IMR-90 (cell line): Measurements from ENCODE around the gene PTPRU. TPM values are rescaled to one million over a fixed set of nuclear protein-coding genes. Genes with fewer than 3 reads are reported as not detected.

Experiments used
- ATAC-seq: fragments of 200-7000 bp; cut with Tn5 transposase; 2 replicates; pipeline ENCODE4 v1.9.1; 2020; ENCODE audit warnings: low read depth, mild to moderate bottlenecking, moderate library complexity
- BruUV-seq: library from RNA; stranded (reverse); fragments of 400-500 nt; replicated peaks from 2 replicates; lab custom pipeline; 2021; lab: Mats Ljungman, UMichigan
- CTCF ChIA-PET: fragments of 300-600 bp; formaldehyde crosslinking; extraction: SDS; loops from one replicate; lab custom pipeline; 2021; ENCODE audit warnings: antibody characterized with exemption; lab: Yijun Ruan, JAX
- POLR2A ChIA-PET: fragments of 300-600 bp; sonication (Branson Sonifier 250); formaldehyde crosslinking; loops from one replicate; lab custom pipeline; 2022; ENCODE audit warnings: antibody characterized with exemption; ENCODE audit not compliant: unreplicated experiment; lab: Charles Lee
- DNase-seq: peaks from one replicate; pipeline ENCODE4 v3.0.0; 2013
- H2AFZ ChIP-seq: replicated peaks from 2 replicates; pipeline ENCODE3; 2013; ENCODE audit warnings: low read length, mild to moderate bottlenecking; ENCODE audit not compliant: poor library complexity
- H2AK5ac ChIP-seq: 2 replicates; pipeline ENCODE4 v1.6.1; 2013; ENCODE audit warnings: low read depth, low read length, inconsistent platforms
- H2AK9ac ChIP-seq: replicated peaks from 2 replicates; pipeline ENCODE3; 2013; ENCODE audit warnings: mild to moderate bottlenecking, low read depth, low read length, moderate library complexity; ENCODE audit not compliant: poor library complexity
- H2BK120ac ChIP-seq: 2 replicates; pipeline ENCODE4 v1.6.1; 2013; ENCODE audit warnings: low read depth, low read length, inconsistent platforms
- H2BK15ac ChIP-seq: 3 replicates; pipeline ENCODE4 v1.6.1; 2013; ENCODE audit warnings: low read depth, low read length, inconsistent platforms
- H2BK20ac ChIP-seq: 2 replicates; pipeline ENCODE4 v1.6.1; 2013; ENCODE audit warnings: low read depth, mild to moderate bottlenecking, inconsistent platforms, low read length, moderate library complexity
- H2BK5ac ChIP-seq: 2 replicates; pipeline ENCODE4 v1.6.1; 2013; ENCODE audit warnings: mild to moderate bottlenecking, low read depth, low read length, inconsistent platforms; ENCODE audit not compliant: poor library complexity, severe bottlenecking
- H3K14ac ChIP-seq: replicated peaks from 2 replicates; pipeline ENCODE4 v1.6.1; 2013; ENCODE audit warnings: low read depth, low read length, inconsistent platforms
- H3K18ac ChIP-seq: 2 replicates; pipeline ENCODE4 v1.6.1; 2013; ENCODE audit warnings: low read depth, low read length, control low read depth
- H3K23ac ChIP-seq: 2 replicates; pipeline ENCODE4 v1.6.1; 2013; ENCODE audit warnings: low read depth, low read length, inconsistent platforms
- H3K27ac ChIP-seq: 2 replicates; pipeline ENCODE4 v1.5.1; 2013; ENCODE audit warnings: mild to moderate bottlenecking, control low read depth, low read length; ENCODE audit not compliant: insufficient read depth
- H3K27me3 ChIP-seq: 2 replicates; pipeline ENCODE4 v1.6.1; 2013; ENCODE audit warnings: low read length; ENCODE audit not compliant: control insufficient read depth, insufficient read depth
- H3K36me3 ChIP-seq: 2 replicates; pipeline ENCODE4 v1.6.1; 2013; ENCODE audit warnings: low read length, mixed read lengths; ENCODE audit not compliant: control insufficient read depth, insufficient read depth
- H3K4ac ChIP-seq: 2 replicates; pipeline ENCODE4 v1.6.1; 2013; ENCODE audit warnings: low read depth, low read length, inconsistent platforms
- H3K4me1 ChIP-seq: 2 replicates; pipeline ENCODE4 v1.6.1; 2013; ENCODE audit warnings: low read length, mixed read lengths; ENCODE audit not compliant: control insufficient read depth, insufficient read depth
- H3K4me2 ChIP-seq: 2 replicates; pipeline ENCODE4 v1.6.1; 2013; ENCODE audit warnings: low read depth, mild to moderate bottlenecking, control low read depth, low read length, moderate library complexity
- H3K4me3 ChIP-seq: 2 replicates; pipeline ENCODE4 v1.5.1; 2013; ENCODE audit warnings: low read depth, mild to moderate bottlenecking, control low read depth, low read length, moderate library complexity; ENCODE audit not compliant: insufficient read depth
- H3K56ac ChIP-seq: 2 replicates; pipeline ENCODE4 v1.6.1; 2013; ENCODE audit warnings: low read length, inconsistent platforms; ENCODE audit not compliant: insufficient read depth; ENCODE audit errors: extremely low read depth
- H3K79me1 ChIP-seq, 2 experiments: 2 replicates each; pipeline ENCODE4 v1.6.1; 2013; ENCODE audit warnings: low read length in 2 of 2, inconsistent platforms in 1 of 2, low read depth in 1 of 2
- H3K9ac ChIP-seq: 2 replicates; pipeline ENCODE4 v1.6.1; 2013; ENCODE audit warnings: low read depth, low read length, control low read depth
- H3K9me1 ChIP-seq: 2 replicates; pipeline ENCODE4 v1.6.1; 2013; ENCODE audit warnings: low read length, inconsistent platforms; ENCODE audit not compliant: insufficient read depth
- H3K9me3 ChIP-seq: 2 replicates; pipeline ENCODE4 v1.6.1; 2013; ENCODE audit warnings: low read length; ENCODE audit not compliant: control insufficient read depth, insufficient read depth
- H4K20me1 ChIP-seq: 2 replicates; pipeline ENCODE4 v1.6.1; 2013; ENCODE audit warnings: low read length, inconsistent platforms; ENCODE audit not compliant: insufficient read depth
- H4K5ac ChIP-seq: 2 replicates; pipeline ENCODE4 v1.6.1; 2013; ENCODE audit warnings: mild to moderate bottlenecking, low read depth, low read length, control low read depth
- H4K8ac ChIP-seq, 2 experiments: 2 replicates each; pipeline ENCODE4 v1.6.1; 2013; ENCODE audit warnings: low read depth in 2 of 2, low read length in 2 of 2, control low read depth in 1 of 2, inconsistent platforms in 1 of 2
- H4K91ac ChIP-seq: 2 replicates; pipeline ENCODE4 v1.6.1; 2013; ENCODE audit warnings: low read depth, low read length, inconsistent platforms; ENCODE audit not compliant: insufficient read depth
- BHLHE40 ChIP-seq: fragments of 150-350 bp; IDR thresholded peaks from 2 replicates; pipeline ENCODE4 v1.6.1; 2016; ENCODE audit warnings: mild to moderate bottlenecking, low read depth, low read length
- CEBPB ChIP-seq: IDR thresholded peaks from 2 replicates; pipeline ENCODE4 v1.6.1; 2012; ENCODE audit warnings: low read depth, low read length, improper control_type of control experiment
- CHD1 ChIP-seq: IDR thresholded peaks from 2 replicates; pipeline ENCODE4 v1.6.1; 2012; ENCODE audit warnings: low read depth, low read length, improper control_type of control experiment
- CTCF ChIP-seq: conservative IDR thresholded peaks from 2 replicates; pipeline ENCODE4 v1.5.1; 2012; ENCODE audit warnings: mild to moderate bottlenecking, low read depth, low read length, improper control_type of control experiment
- FOS ChIP-seq: fragments of 150-350 bp; IDR thresholded peaks from 2 replicates; pipeline ENCODE4 v1.6.1; 2016; ENCODE audit warnings: low read depth, low read length
- MAFK ChIP-seq: IDR thresholded peaks from 2 replicates; pipeline ENCODE4 v1.6.1; 2012; ENCODE audit warnings: low read depth, low read length, improper control_type of control experiment
- MAZ ChIP-seq: IDR thresholded peaks from 2 replicates; pipeline ENCODE4 v1.6.1; 2012; ENCODE audit warnings: low read depth, mild to moderate bottlenecking, low read length, improper control_type of control experiment, moderate library complexity, borderline replicate concordance
- MXI1 ChIP-seq: IDR thresholded peaks from 2 replicates; pipeline ENCODE4 v1.6.1; 2012; ENCODE audit warnings: low read depth, mild to moderate bottlenecking, low read length, moderate library complexity, borderline replicate concordance
- NFE2L2 ChIP-seq: fragments of 150-350 bp; IDR thresholded peaks from 2 replicates; pipeline ENCODE4 v1.6.1; 2016; ENCODE audit warnings: low read depth, mild to moderate bottlenecking, low read length
- RAD21 ChIP-seq: IDR thresholded peaks from 2 replicates; pipeline ENCODE4 v1.6.1; 2012; ENCODE audit warnings: low read length, improper control_type of control experiment
- RCOR1 ChIP-seq: IDR thresholded peaks from 2 replicates; pipeline ENCODE4 v1.6.1; 2012; ENCODE audit warnings: mild to moderate bottlenecking, low read length, improper control_type of control experiment; ENCODE audit not compliant: insufficient replicate concordance
- RFX5 ChIP-seq: IDR thresholded peaks from 2 replicates; pipeline ENCODE4 v1.8.0; 2012; ENCODE audit warnings: low read depth, mild to moderate bottlenecking, low read length, moderate library complexity
- USF2 ChIP-seq: fragments of 150-350 bp; IDR thresholded peaks from 2 replicates; pipeline ENCODE4 v1.6.1; 2017; ENCODE audit warnings: mild to moderate bottlenecking, antibody characterized with exemption, low read length, low read depth
- WGBS, 2 experiments: methylation state at CpG; one replicate each; pipeline versions ENCODE4 v1.1.5 to v1.1.7; 2013; ENCODE audit warnings: missing lambda C conversion rate in 2 of 2; ENCODE audit not compliant: insufficient read length in 1 of 2; ENCODE audit errors: extremely low coverage in 2 of 2; 5-methylcytosine and 5-hydroxymethylcytosine counted together
- dilution Hi-C: fragments of 300-500 bp; cut with HindIII; formaldehyde crosslinking; loops from one replicate; pipeline ENCODE4 v1.14.3; 2018; ENCODE audit warnings: low sequenced_read_pairs; ENCODE audit not compliant: unreplicated experiment
- in situ Hi-C: fragments of 300-500 bp; cut with MboI; formaldehyde crosslinking; loops from 3 replicates; pipeline ENCODE4 v1.14.3; 2019; ENCODE audit warnings: low sequenced_read_pairs, inconsistent platforms, mixed read lengths
- intact Hi-C: fragments of 100-400 bp; cut with micrococcal nuclease; formaldehyde crosslinking; loops from 2 replicates; pipeline ENCODE4 v1.10.0; 2022
- polyA plus RNA-seq, 3 experiments: library from polyadenylated mRNA; depleted of rRNA; stranded (reverse); fragments of >200 nt; gene quantifications; 2 replicates each; pipeline ENCODE4 v1.2.3, GENCODE V29; 2012; ENCODE audit warnings: low replicate concordance in 1 of 3
- total RNA-seq: library from RNA; depleted of rRNA; stranded (reverse); fragments of >200 nt; gene quantifications from 2 replicates; pipeline ENCODE4 v1.2.3, GENCODE V29; 2012
- TF ChIP-seq, protein P1 (sequence below): fragments of 150-350 bp; IDR thresholded peaks from 2 replicates; pipeline ENCODE4 v1.6.1; 2016; ENCODE audit warnings: low read depth, mild to moderate bottlenecking, low read length, moderate library complexity, borderline replicate concordance

The PTPRU gene
- total and polyA plus RNA-seq, 2 of the 4 experiments (the other 2 are of a cell fraction): 7.0 to 10.7 TPM

DNA sequence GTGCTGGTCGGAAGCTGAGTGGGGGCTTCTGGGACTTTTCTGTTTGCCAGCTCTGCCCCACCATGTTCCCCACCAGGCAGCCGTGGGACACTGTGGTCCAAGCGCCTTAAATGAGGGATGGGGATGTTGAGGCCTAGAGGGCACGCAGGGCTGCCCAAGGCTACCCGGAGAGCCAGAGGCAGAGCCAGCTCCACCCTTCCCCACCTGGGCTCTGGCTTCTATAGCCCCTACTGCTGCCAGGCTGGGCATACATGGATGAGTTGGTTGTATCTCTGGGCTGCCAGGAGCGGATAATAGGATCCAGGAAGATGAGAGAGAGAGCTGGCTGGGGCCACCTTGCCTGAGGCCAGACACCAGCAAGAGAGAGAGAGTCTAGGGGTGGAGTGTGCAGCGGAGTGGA is 49.4 kb downstream of the PTPRU start:
- no peak for ATAC-seq
- intact Hi-C loops: no loop called here

More for the DNA sequence above, 49.4 kb downstream of the PTPRU start:
- no peak overlapping the region for H3K27ac ChIP-seq
- peaks cover 2% of the 10 kb centered on the region for H3K9me1 ChIP-seq
- no TSS peak for BruUV-seq
- H2BK15ac ChIP-seq: no peak overlapping the region
- H3K4me2 ChIP-seq: no peak overlapping the region
- no peak overlapping the region for H3K4me3 ChIP-seq
- no peak overlapping the region for H3K18ac ChIP-seq
- no peaks in the 10 kb centered on the region for H3K27me3 ChIP-seq
- H3K23ac ChIP-seq: no peak overlapping the region
- H4K5ac ChIP-seq: no peak overlapping the region
- no peak overlapping the region for H3K4ac ChIP-seq
- no peak for DNase-seq
- no peak overlapping the region for H4K91ac ChIP-seq
- no peak overlapping the region for H4K8ac ChIP-seq
- H3K56ac ChIP-seq: no peak overlapping the region
- peaks cover 6% of the 10 kb centered on the region for H3K4me1 ChIP-seq
- H2AK5ac ChIP-seq: no peak overlapping the region
- H2BK5ac ChIP-seq: no peak overlapping the region
- TF ChIP-seq CEBPB: no peak
- no peak for TF ChIP-seq CHD1
- TF ChIP-seq FOS: no peak
- no peak for TF ChIP-seq CTCF
- TF ChIP-seq MAFK: no peak
- TF ChIP-seq, protein P1, sequence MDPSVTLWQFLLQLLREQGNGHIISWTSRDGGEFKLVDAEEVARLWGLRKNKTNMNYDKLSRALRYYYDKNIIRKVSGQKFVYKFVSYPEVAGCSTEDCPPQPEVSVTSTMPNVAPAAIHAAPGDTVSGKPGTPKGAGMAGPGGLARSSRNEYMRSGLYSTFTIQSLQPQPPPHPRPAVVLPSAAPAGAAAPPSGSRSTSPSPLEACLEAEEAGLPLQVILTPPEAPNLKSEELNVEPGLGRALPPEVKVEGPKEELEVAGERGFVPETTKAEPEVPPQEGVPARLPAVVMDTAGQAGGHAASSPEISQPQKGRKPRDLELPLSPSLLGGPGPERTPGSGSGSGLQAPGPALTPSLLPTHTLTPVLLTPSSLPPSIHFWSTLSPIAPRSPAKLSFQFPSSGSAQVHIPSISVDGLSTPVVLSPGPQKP: no peak
- no peak for TF ChIP-seq NFE2L2
- TF ChIP-seq RAD21: no peak
- no peak for TF ChIP-seq USF2
- TF ChIP-seq MXI1: no peak
- no peak for TF ChIP-seq RFX5
- TF ChIP-seq RCOR1: no peak
- TF ChIP-seq BHLHE40: no peak
- no peak for TF ChIP-seq MAZ
- no peaks in the 10 kb centered on the region for H3K79me1 ChIP-seq
- WGBS, 2 experiments: no CpG with 5 or more reads among the region's 7 CpGs
- in situ Hi-C loops: no loop called here
- H2BK120ac ChIP-seq: no peak overlapping the region
- no peak overlapping the region for H2AFZ ChIP-seq
- no peak overlapping the region for H2AK9ac ChIP-seq
- no peak overlapping the region for H3K9ac ChIP-seq
- H2BK20ac ChIP-seq: no peak overlapping the region
- ChIA-PET CTCF (no interaction called here), POLR2A (no interaction called here)
- H3K36me3 ChIP-seq: no peaks in the 10 kb centered on the region; the same call in 1 of the 2 replicates
- no peak overlapping the region for H3K14ac ChIP-seq
- no peaks in the 10 kb centered on the region for H3K9me3 ChIP-seq
- dilution Hi-C loops: no loop called here
- H4K20me1 ChIP-seq: no peaks in the 10 kb centered on the region
